PC-3 (cell line): ENCODE data around the gene EXOC4. TPM values are rescaled to one million over a fixed set of nuclear protein-coding genes. Genes with fewer than 3 reads are reported as not detected.

Experiments
- ATAC-seq: fragments of 200-7000 bp; cut with Tn5 transposase; 2 replicates; pipeline ENCODE4 v1.9.1; 2020; ENCODE audit warnings: mild to moderate bottlenecking, moderate library complexity
- BruUV-seq: library from RNA; stranded (reverse); fragments of 400-500 nt; replicated peaks from 2 replicates; lab custom pipeline; 2021; lab: Mats Ljungman, UMichigan
- CTCF ChIA-PET: fragments of 300-600 bp; sonication (Branson Sonifier 250); formaldehyde crosslinking; loops from one replicate; lab custom pipeline; 2022; ENCODE audit warnings: antibody characterized with exemption; lab: Charles Lee
- POLR2A ChIA-PET: fragments of 300-600 bp; sonication (Branson Sonifier 250); formaldehyde crosslinking; loops from one replicate; lab custom pipeline; 2022; ENCODE audit warnings: antibody characterized with exemption; ENCODE audit not compliant: unreplicated experiment; lab: Charles Lee
- DNase-seq: peaks from one replicate; pipeline ENCODE4 v3.0.0-alpha.2; 2015
- H2AFZ ChIP-seq: fragments of 300-600 bp; sonication (generic); 2 replicates; pipeline ENCODE4 v1.6.0; 2016; ENCODE audit warnings: antibody characterized with exemption, low read length
- H3F3A ChIP-seq: fragments of 300-600 bp; sonication (generic); one replicate; pipeline ENCODE4 v1.6.0; 2017; ENCODE audit warnings: antibody characterized with exemption, low read length, control low read depth, mild to moderate bottlenecking; ENCODE audit not compliant: unreplicated experiment
- H3K27ac ChIP-seq: fragments of 300-600 bp; sonication (generic); 2 replicates; pipeline ENCODE4 v1.5.1; 2016; ENCODE audit warnings: mild to moderate bottlenecking, low read length
- H3K27me3 ChIP-seq: fragments of 300-600 bp; sonication (generic); 2 replicates; pipeline ENCODE4 v1.6.1; 2016; ENCODE audit warnings: low read length, mixed read lengths
- H3K36me3 ChIP-seq: fragments of 300-600 bp; sonication (generic); 2 replicates; pipeline ENCODE4 v1.6.1; 2016; ENCODE audit warnings: low read depth, mixed run types, low read length, mixed read lengths
- H3K4me1 ChIP-seq: fragments of 300-600 bp; sonication (generic); 2 replicates; pipeline ENCODE4 v1.5.1; 2016; ENCODE audit warnings: low read length; ENCODE audit not compliant: insufficient read depth
- H3K4me2 ChIP-seq: fragments of 300-600 bp; sonication (generic); 2 replicates; pipeline ENCODE4 v1.6.0; 2016; ENCODE audit warnings: low read length
- H3K4me3 ChIP-seq: fragments of 300-600 bp; sonication (generic); 2 replicates; pipeline ENCODE4 v1.5.1; 2016; ENCODE audit warnings: mild to moderate bottlenecking, low read length, mixed read lengths
- H3K79me2 ChIP-seq: fragments of 300-600 bp; sonication (generic); 2 replicates; pipeline ENCODE4 v1.6.1; 2017; ENCODE audit warnings: low read length, mixed read lengths
- H3K9ac ChIP-seq: fragments of 300-600 bp; sonication (generic); 2 replicates; pipeline ENCODE4 v1.6.0; 2016; ENCODE audit warnings: mild to moderate bottlenecking, low read length
- H3K9me2 ChIP-seq: fragments of 300-600 bp; sonication (generic); replicated peaks from 2 replicates; pipeline ENCODE4 v1.6.1; 2016; ENCODE audit warnings: mixed run types, low read length, mixed read lengths
- H3K9me3 ChIP-seq: fragments of 300-600 bp; sonication (generic); 2 replicates; pipeline ENCODE4 v1.6.1; 2016; ENCODE audit warnings: low read length, mixed read lengths
- H4K20me1 ChIP-seq: fragments of 300-600 bp; sonication (generic); 2 replicates; pipeline ENCODE4 v1.6.1; 2016; ENCODE audit warnings: low read length, mixed read lengths
- CTCF ChIP-seq: fragments of 300-600 bp; sonication (generic); conservative IDR thresholded peaks from 2 replicates; pipeline ENCODE4 v1.5.1; 2017; ENCODE audit warnings: antibody characterized with exemption, low read depth, mild to moderate bottlenecking, low read length
- EZH2 ChIP-seq: fragments of 300-600 bp; sonication (generic); IDR thresholded peaks from one replicate; pipeline ENCODE4 v1.6.1; 2017; ENCODE audit warnings: antibody characterized with exemption, mild to moderate bottlenecking, low read length; ENCODE audit not compliant: unreplicated experiment
- EZH2phosphoT487 ChIP-seq: fragments of 300-600 bp; sonication (generic); IDR thresholded peaks from 2 replicates; pipeline ENCODE4 v1.6.1; 2018; ENCODE audit warnings: mild to moderate bottlenecking, antibody characterized with exemption, low read length, borderline replicate concordance
- intact Hi-C: fragments of 100-400 bp; cut with micrococcal nuclease; formaldehyde crosslinking; loops from 2 replicates; pipeline ENCODE4 v1.9.0; 2023
- total RNA-seq: library from RNA; depleted of rRNA; stranded (reverse); fragments of >200 nt; gene quantifications from 2 replicates; pipeline ENCODE4 v1.2.3, GENCODE V29; 2014

Gene EXOC4
- total RNA-seq, 1 experiment from 2014 or later = 43.5 TPM

GRCh38 chr7:133978502-133979295 lies 725.8 kb downstream of the EXOC4 start:
- intact Hi-C loops = no loop called here
- ATAC-seq (no peak), DNase-seq (no peak)
- H4K20me1 ChIP-seq = no peaks in the 10 kb centered on the region
- no TSS peak for BruUV-seq
- ChIA-PET POLR2A (no interaction called here), CTCF (no interaction called here)
- H3K4me1 ChIP-seq = 0 out of 2 replicates have a peak, but pooled peaks cover 4% of the 10 kb centered on the region
- no peaks in the 10 kb centered on the region for H3K27me3 ChIP-seq
- H3K9me2 ChIP-seq = no peaks in the 10 kb centered on the region
- TF ChIP-seq EZH2 (no peak), CTCF (no peak)
- no peak overlapping the region for H3K4me3 ChIP-seq
- no peak overlapping the region for H3K4me2 ChIP-seq
- H3K36me3 ChIP-seq = no peaks in the 10 kb centered on the region
- H2AFZ ChIP-seq = no peak overlapping the region
- no peaks in the 10 kb centered on the region for H3K9me3 ChIP-seq
- no peak overlapping the region for H3K27ac ChIP-seq
- H3K79me2 ChIP-seq = no peaks in the 10 kb centered on the region
- H3F3A ChIP-seq = no peaks in the 10 kb centered on the region
- no peak overlapping the region for H3K9ac ChIP-seq

GRCh38 chr7:133980804-133981203 lies 727.9 kb downstream of the EXOC4 start:
- intact Hi-C loops = no loop called here
- no TSS peak for BruUV-seq
- no peaks in the 10 kb centered on the region for H3F3A ChIP-seq
- DNase-seq (no peak), ATAC-seq (no peak)
- H3K79me2 ChIP-seq = no peaks in the 10 kb centered on the region
- H3K4me1 ChIP-seq = 0 out of 2 replicates have a peak, but pooled peaks cover 4% of the 10 kb centered on the region
- H2AFZ ChIP-seq = no peak overlapping the region
- TF ChIP-seq EZH2phosphoT487 = no peak
- TF ChIP-seq CTCF = no peak
- no peak for TF ChIP-seq EZH2
- H4K20me1 ChIP-seq = no peaks in the 10 kb centered on the region
- H3K9me3 ChIP-seq = no peaks in the 10 kb centered on the region
- no peak overlapping the region for H3K4me3 ChIP-seq
- H3K27me3 ChIP-seq = no peaks in the 10 kb centered on the region
- H3K9me2 ChIP-seq = no peaks in the 10 kb centered on the region
- CTCF ChIA-PET = interaction anchor here (0.7 kb wide), 1 partner anchor 42 kb away, joined by 3 read pairs; no protein-coding TSS in a partner anchor
- no peak overlapping the region for H3K9ac ChIP-seq
- no peaks in the 10 kb centered on the region for H3K36me3 ChIP-seq
- no peak overlapping the region for H3K27ac ChIP-seq
- POLR2A ChIA-PET = no interaction called here
- H3K4me2 ChIP-seq = no peak overlapping the region
